Activated CD8-positive, alpha-beta memory T cell treated with anti-CD3 and anti-CD28 coated beads, Interleukin-2, amount 10 ng/mL, durations not matched to agents 7 days and 5 days (primary cell): ENCODE measurements around the gene TMEM53. TPM values are rescaled to one million over a fixed set of nuclear protein-coding genes. Genes with fewer than 3 reads are reported as not detected.

Experiments
- ATAC-seq: fragments of 150-1000 bp; cut with Tn5 transposase; one replicate; pipeline ENCODE4 v1.10.0; 2021; ENCODE audit warnings: moderate library complexity
- CTCF ChIA-PET: fragments of 350-600 bp; sonication (Branson Sonifier 250); formaldehyde crosslinking; loops from one replicate; lab custom pipeline; 2021; ENCODE audit warnings: antibody characterized with exemption; lab: Charles Lee
- DNase-seq: peaks from one replicate; pipeline ENCODE4 v3.0.0-alpha.2; 2020
- H3K27ac Mint-ChIP-seq: one replicate; pipeline ENCODE4 v1.8.0; 2021; ENCODE audit warnings: mild to moderate bottlenecking, mixed read lengths
- H3K27me3 Mint-ChIP-seq: one replicate; pipeline ENCODE4 v1.8.0; 2021; ENCODE audit warnings: mixed read lengths
- H3K36me3 Mint-ChIP-seq: one replicate; pipeline ENCODE4 v1.8.0; 2021; ENCODE audit warnings: mild to moderate bottlenecking, mixed read lengths
- H3K4me1 Mint-ChIP-seq: one replicate; pipeline ENCODE4 v1.8.0; 2021; ENCODE audit warnings: mixed read lengths
- H3K4me3 Mint-ChIP-seq: one replicate; pipeline ENCODE4 v1.8.0; 2021; ENCODE audit warnings: mild to moderate bottlenecking, moderate library complexity, mixed read lengths
- H3K9me3 Mint-ChIP-seq: one replicate; pipeline ENCODE4 v1.8.0; 2022; ENCODE audit warnings: low read depth, mixed read lengths
- total RNA-seq, 2 experiments: library from RNA; stranded (reverse); gene quantifications; one replicate each; pipeline ENCODE4 v1.2.3, GENCODE V29; 2021

Gene TMEM53
- total RNA-seq, 2 experiments from 2014 or later: 3.6 to 3.7 TPM

DNA sequence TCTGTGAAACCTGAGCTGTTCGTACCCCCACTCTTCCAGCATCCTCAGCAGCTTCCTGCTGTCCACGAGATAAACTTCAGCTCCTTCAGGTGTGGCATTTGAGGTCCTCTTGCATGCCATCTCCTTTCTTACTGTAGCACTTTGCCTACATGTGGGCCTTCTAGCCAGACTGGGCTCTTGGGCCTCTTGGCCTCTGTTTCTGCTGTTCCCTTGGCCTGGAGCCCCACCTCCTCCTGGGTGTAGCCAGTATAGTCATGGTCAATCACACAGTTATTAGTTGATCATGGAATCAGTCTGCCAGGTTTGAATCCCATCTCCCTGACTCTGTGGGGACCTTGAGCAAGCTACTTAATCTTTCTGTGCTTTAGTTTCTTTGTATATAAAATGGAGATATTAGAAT, 26.4 kb downstream of the TMEM53 start:
- Mint-ChIP-seq H3K9me3 (no peaks in the 10 kb centered on the region), H3K36me3 (peaks cover 7% of the 10 kb centered on the region), H3K27ac (no peak overlapping the region), H3K27me3 (no peaks in the 10 kb centered on the region), H3K4me1 (no peaks in the 10 kb centered on the region), H3K4me3 (no peak overlapping the region)
- CTCF ChIA-PET: interaction anchor here (0.5 to 2.2 kb wide), 3 partner anchors 8 to 91 kb away, joined by 3 to 6 read pairs (median 3); no protein-coding TSS in a partner anchor
- DNase-seq: no peak
- no peak for ATAC-seq

DNA sequence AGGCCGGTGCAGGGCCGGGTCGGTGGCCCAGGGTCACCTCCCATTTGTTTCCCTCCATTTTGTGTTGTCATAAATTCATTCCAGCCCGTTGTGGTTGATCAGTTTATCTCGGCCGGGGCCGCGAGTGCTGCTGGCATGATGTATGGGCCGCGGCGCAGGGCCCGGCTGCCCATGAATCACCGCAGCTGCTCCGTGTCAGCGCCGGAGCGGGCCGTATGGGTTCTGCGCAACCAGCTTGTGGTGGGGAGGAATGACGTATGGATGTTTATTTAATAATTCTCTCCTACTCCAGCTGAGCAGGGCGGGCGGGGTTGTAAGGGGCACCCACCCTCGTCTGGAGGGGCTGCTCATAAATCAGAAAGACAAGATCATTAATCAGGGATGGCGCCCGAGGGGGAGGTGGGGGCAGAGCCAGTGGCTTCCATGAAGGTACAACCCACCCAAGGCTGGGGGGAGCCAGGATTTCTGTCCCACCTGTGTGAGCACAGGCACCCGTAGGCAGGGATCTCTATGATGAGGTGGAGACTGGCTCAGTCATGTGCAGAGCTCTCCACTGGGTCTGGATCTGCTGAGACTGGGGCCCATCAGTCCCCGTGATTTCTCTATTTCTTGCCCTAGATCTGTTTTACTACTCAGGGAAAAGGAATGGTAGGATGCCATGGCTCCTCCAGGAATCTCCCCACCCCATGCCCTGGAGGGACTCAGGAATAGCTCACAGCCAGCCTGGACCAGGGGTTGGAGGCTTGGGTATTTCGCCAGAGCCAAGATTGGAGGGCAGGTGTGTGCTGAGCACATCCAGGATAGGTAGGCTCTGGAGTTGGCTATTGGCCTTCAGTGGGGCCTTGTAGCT, 27.8 kb downstream of the TMEM53 start:
- ATAC-seq (no peak), DNase-seq (no peak)
- no peak overlapping the region for H3K27ac Mint-ChIP-seq
- CTCF ChIA-PET: interaction anchor here (1.1 to 2.2 kb wide), 3 partner anchors 9 to 75 kb away, joined by 3 to 6 read pairs (median 4); no protein-coding TSS in a partner anchor
- no peaks in the 10 kb centered on the region for H3K9me3 Mint-ChIP-seq
- peaks cover 8% of the 10 kb centered on the region for H3K36me3 Mint-ChIP-seq
- no peaks in the 10 kb centered on the region for H3K27me3 Mint-ChIP-seq
- H3K4me3 Mint-ChIP-seq: no peak overlapping the region
- H3K4me1 Mint-ChIP-seq: no peaks in the 10 kb centered on the region

DNA sequence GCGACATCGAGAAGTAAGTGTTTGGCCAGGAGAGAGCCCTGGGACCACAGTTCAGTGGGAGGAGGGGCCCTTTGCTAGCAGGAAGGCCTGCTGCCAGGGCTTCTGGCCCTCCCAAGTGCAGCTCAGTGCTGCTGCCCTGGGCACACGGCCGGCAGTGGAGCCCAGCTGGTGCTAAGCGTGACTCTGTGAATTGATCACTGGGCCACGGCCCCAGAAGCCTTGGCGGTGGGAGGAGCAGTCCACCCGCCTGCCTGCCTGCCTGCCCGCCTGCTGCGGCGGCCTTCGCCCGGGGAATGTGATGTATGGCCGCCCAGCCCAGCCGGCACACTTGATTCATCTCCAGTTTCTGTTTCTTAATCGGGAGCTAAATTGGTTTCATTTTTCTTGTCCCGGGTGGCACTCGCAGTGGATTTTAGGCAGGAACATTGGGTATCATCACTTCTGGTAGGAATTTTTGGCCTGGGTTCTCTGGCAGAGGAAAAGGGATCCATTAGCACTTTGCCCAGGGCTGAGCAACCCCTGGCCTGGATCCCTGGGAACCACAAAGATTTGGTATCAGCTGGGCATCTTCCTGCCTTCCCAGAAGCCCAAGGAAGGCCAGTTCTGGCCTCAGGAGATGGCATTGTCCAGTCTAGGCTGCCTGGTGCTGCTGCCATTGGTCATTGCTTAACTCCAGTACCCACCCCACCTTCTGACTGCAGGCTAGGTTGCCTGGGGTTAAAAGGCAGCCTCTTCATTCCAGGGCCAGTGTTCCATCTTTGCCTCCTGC, 28.6 kb downstream of the TMEM53 start:
- ATAC-seq (no peak), DNase-seq (no peak)

DNA sequence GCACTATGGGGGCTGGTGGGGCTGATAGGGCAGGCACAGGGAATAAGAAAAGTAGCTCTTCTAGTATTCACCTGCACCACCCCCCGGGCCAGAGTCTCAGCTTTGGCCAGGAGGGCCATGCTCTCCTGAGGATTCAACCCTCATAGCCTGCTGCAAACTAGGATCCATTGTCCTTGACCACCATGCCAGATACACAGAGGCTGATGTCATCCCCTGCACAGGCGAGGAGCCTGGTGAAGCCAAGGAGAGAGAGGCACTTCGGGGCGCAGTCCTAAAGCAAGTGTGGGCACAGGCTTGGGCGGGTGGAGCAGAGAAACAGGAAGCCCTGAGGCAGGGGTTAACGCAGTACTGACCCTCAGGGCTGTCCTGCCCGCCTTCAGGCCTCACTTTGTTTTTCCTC, 29.5 kb downstream of the TMEM53 start:
- ATAC-seq (no peak), DNase-seq (no peak)
- no peaks in the 10 kb centered on the region for H3K4me1 Mint-ChIP-seq
- H3K27ac Mint-ChIP-seq: peak overlapping the region; percentile 1
- no peaks in the 10 kb centered on the region for H3K27me3 Mint-ChIP-seq
- no peak overlapping the region for H3K4me3 Mint-ChIP-seq
- H3K9me3 Mint-ChIP-seq: no peaks in the 10 kb centered on the region
- H3K36me3 Mint-ChIP-seq: peaks cover 8% of the 10 kb centered on the region
- CTCF ChIA-PET: no interaction called here

More for the DNA sequence above, 28.6 kb downstream of the TMEM53 start:
- no peak overlapping the region for H3K4me3 Mint-ChIP-seq
- CTCF ChIA-PET: interaction anchor here (1.4 kb wide), 1 partner anchor 73 kb away, joined by 4 read pairs; no protein-coding TSS in a partner anchor
- peak overlapping the region; percentile 28 for H3K27ac Mint-ChIP-seq
- no peaks in the 10 kb centered on the region for H3K4me1 Mint-ChIP-seq
- H3K9me3 Mint-ChIP-seq: no peaks in the 10 kb centered on the region
- H3K36me3 Mint-ChIP-seq: peaks cover 8% of the 10 kb centered on the region
- H3K27me3 Mint-ChIP-seq: no peaks in the 10 kb centered on the region

DNA sequence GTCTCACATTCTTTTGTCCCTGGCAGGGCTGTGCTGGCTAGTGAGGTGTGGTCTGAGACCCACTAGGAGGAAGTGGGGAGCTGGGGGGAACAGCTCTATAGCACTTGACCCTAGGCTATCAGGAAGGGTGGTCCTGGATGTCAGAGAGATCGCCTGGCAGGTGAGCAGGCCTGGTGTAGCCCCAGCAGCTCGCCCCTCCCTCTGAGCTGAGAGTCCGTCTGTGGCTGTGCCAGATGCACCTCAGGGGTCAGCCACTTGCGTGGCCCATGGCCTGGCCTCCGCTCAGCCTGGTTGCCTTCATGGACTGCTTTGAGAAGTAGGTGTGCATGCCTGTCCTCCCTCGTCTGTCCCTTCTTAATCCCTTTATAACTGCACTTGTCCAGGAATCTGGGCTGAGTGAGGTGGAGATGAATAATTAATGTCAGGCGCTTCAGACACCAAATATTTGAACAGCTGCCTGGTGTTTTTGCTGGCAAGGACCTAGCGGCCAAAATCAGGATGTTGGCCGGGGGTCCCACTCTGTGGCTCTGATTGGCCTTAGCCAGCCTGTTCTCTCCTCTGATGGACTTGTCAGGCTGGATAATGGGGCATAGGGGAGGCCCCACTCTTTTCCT, 30.5 kb downstream of the TMEM53 start:
- Mint-ChIP-seq H3K4me3 (no peak overlapping the region), H3K36me3 (peaks cover 6% of the 10 kb centered on the region), H3K4me1 (no peaks in the 10 kb centered on the region), H3K27me3 (no peaks in the 10 kb centered on the region), H3K27ac (no peak overlapping the region), H3K9me3 (no peaks in the 10 kb centered on the region)
- ATAC-seq (peak; percentile 18), DNase-seq (no peak)
- CTCF ChIA-PET: interaction anchor here (3.3 kb wide), 1 partner anchor 9 kb away, joined by 23 read pairs; no protein-coding TSS in a partner anchor

DNA sequence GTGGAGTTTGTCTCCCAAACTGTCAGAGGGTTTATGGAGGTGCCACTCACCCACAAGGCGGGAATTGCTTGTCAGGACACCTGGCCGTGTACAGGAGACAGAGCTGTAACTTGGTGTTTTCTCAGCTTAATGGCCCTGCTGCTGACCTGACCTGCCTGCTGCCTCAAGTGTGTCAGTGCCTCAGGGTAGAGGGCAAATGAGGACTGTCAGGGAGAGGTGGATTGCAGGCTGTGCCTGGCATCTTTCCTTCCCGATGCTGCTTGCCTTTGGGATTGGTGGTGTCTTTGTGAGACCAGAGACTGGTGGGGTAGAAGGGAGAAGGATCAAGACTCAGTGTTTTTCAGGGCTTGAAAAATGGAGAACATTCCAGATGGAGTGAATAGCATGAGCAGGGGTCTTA, 31.4 kb downstream of the TMEM53 start:
- Mint-ChIP-seq H3K4me3 (no peak overlapping the region), H3K27me3 (no peaks in the 10 kb centered on the region), H3K27ac (no peak overlapping the region), H3K9me3 (no peaks in the 10 kb centered on the region), H3K36me3 (peaks cover 6% of the 10 kb centered on the region), H3K4me1 (no peaks in the 10 kb centered on the region)
- CTCF ChIA-PET: interaction anchor here (1.2 to 3.3 kb wide), 3 partner anchors 10 to 32 kb away, joined by 3 to 23 read pairs (median 6); partner anchors contain the start of gene ARMH1
- DNase-seq: no peak
- no peak for ATAC-seq

DNA sequence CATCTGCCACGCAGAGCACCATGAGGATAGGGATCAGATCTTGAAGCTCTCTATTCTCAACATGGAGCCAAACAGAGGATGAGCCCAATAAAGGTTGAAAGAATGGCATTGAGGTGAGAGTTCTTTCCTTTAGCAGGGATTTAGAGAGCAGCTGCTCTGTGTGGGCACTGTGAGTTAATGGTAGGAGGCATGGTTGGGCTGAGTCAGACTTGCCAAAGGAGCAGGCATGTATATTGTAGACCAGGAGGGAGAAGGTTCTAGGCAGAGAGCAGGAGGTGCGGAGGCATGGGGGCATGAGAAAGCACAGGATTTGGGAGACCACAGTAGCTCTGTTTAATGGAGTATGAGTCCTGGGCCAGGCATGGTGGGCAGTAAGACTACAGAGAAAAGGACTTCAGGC, 32.0 kb downstream of the TMEM53 start:
- no peak for ATAC-seq
- no peak for DNase-seq
- H3K4me3 Mint-ChIP-seq: no peak overlapping the region
- H3K36me3 Mint-ChIP-seq: peaks cover 7% of the 10 kb centered on the region
- no peaks in the 10 kb centered on the region for H3K9me3 Mint-ChIP-seq
- no peak overlapping the region for H3K27ac Mint-ChIP-seq
- no peaks in the 10 kb centered on the region for H3K4me1 Mint-ChIP-seq
- no peaks in the 10 kb centered on the region for H3K27me3 Mint-ChIP-seq
- CTCF ChIA-PET: interaction anchor here (0.7 to 3.3 kb wide), 5 partner anchors 10 to 47 kb away, joined by 3 to 23 read pairs (median 6); partner anchors contain the start of gene ARMH1

DNA sequence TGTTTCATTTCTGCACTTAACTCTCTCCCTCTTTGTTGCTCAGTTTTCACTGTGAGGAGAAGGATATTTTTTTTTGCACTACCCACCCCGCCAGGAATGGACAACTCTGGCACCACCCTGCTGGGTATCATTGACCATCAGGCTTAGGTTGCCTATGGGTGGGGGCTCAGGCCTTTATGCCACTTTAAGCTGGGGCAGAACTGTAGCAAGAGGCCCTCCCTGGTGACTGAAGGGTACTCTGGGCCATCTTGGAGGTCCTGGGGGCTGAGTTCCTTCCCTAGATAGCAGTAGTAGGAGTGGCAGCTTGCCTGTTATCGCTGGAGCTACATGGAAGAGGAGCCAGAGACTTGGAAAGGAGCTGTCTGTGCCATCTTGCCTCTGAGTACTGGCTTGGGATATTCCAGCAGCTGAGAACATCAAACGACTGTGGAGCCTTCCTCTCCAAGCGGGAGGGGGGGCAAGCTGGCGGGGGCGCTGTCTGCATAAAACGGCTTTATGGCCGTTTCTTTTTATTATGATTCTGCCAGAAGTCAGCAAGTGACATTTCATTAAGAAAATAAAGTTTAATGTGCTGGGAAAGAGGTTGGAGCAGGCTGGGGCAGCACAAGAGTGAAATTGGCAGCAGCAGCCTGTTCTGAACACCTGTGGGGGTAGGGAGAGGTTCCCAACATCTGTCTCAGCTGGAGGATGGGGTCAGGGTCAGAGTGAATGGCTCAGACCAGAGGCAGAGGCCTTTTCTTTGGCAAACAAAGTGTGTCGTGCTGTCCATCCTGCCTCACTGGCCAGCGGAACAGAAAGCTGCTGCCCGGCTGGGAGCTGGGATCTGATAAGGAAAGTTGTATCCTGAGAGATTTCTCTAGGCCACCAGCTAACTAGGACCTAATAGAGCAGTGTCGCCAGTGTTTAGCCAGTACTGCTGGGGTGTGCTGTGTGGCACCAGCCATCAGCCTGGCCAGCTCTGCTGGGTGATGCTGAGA, 32.9 kb downstream of the TMEM53 start:
- Mint-ChIP-seq H3K27me3 (no peaks in the 10 kb centered on the region), H3K27ac (no peak overlapping the region), H3K4me3 (no peak overlapping the region), H3K36me3 (peaks cover 9% of the 10 kb centered on the region), H3K9me3 (no peaks in the 10 kb centered on the region), H3K4me1 (no peaks in the 10 kb centered on the region)
- no peak for DNase-seq
- CTCF ChIA-PET: interaction anchor here (0.7 to 3.3 kb wide), 5 partner anchors 9 to 46 kb away, joined by 3 to 23 read pairs (median 6); partner anchors contain the start of gene ARMH1
- ATAC-seq: no peak

DNA sequence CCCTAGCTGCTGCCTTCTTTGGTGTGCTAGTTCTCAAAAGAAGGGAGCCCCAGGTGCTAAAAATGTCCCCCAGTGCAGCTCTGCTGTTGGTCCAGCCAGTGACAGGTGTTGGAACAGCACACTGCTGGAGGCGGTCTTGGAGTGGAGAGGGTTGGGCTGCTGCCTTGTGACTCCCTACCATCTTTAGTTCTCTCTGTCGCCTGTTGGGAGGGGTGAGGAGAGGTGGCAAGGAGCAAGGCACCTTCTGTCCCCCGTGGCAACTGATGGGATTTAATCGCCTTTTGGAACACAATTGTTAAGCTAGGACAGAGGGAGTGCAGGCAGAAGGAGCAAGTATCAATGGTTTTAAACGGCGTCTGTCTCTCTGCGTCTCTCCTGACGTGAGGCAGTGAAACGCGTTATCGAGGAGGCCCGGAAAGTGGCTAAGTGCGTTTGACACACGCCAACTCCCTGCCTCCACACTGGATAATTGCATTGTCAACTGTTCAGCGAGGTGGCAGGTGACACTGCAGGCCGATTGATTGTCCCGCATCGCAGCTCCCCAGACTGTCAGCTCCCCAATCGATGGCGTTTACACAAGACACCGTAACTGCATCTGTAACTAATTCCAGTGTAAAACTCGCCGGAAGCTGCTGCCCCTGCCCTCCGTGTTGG, 34.0 kb downstream of the TMEM53 start:
- CTCF ChIA-PET: no interaction called here
- ATAC-seq (no peak), DNase-seq (no peak)
- peaks cover 2% of the 10 kb centered on the region for H3K4me1 Mint-ChIP-seq
- no peaks in the 10 kb centered on the region for H3K9me3 Mint-ChIP-seq
- no peak overlapping the region for H3K27ac Mint-ChIP-seq
- H3K4me3 Mint-ChIP-seq: no peak overlapping the region
- H3K27me3 Mint-ChIP-seq: no peaks in the 10 kb centered on the region
- peaks cover 16% of the 10 kb centered on the region for H3K36me3 Mint-ChIP-seq

DNA sequence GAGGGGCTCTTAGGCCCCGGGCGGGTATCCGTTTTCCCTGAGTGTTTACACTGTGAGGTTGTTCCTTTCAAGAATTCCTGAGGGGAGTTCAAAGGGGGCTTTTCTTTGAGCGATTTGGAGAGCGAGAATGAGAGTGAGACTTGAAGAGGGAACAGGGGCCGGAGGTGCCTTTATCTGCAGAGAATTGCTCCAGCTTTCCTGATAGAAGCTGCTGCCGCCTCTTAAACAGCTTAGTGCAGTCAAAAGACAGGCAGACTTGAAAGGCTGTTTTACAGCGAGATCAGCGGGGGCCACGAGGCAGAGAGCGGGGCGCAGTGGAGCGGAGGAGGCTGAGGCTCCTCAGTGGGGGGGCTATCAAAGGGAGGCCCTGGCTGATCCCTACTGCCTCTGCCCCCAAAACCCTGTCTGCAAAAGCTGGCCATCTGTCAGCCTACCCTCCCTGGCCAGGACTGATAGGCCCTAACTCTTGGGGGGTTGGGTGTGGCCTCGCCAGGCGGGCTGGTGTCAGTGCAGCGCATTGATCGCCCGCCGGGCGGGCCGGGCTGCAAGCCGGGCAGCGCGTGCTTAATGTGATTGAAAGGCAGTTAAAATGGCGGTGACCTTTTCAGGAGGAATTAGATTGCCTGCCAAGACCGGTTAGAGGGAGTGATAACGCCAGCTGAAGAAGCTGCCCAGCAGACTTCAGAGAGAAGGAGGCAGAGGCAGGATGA, 36.4 kb downstream of the TMEM53 start:
- no peak overlapping the region for H3K27ac Mint-ChIP-seq
- H3K4me3 Mint-ChIP-seq: no peak overlapping the region
- H3K27me3 Mint-ChIP-seq: no peaks in the 10 kb centered on the region
- H3K9me3 Mint-ChIP-seq: no peaks in the 10 kb centered on the region
- ATAC-seq (no peak), DNase-seq (no peak)
- peaks cover 28% of the 10 kb centered on the region for H3K36me3 Mint-ChIP-seq
- CTCF ChIA-PET: no interaction called here
- peaks cover 25% of the 10 kb centered on the region for H3K4me1 Mint-ChIP-seq
